WTC11 (cell line): ENCODE data around the gene LSM12. TPM values are rescaled to one million over a fixed set of nuclear protein-coding genes. Genes with fewer than 3 reads are reported as not detected.

Source experiments
- ATAC-seq: fragments of 200-7000 bp; cut with Tn5 transposase; 2 replicates; pipeline ENCODE4 v1.10.0; 2021; ENCODE audit warnings: mild to moderate bottlenecking, moderate library complexity
- CTCF ChIA-PET: fragments of 300-600 bp; sonication (Branson Sonifier 250); formaldehyde crosslinking; loops from one replicate; lab custom pipeline; 2021; ENCODE audit warnings: antibody characterized with exemption; lab: Charles Lee
- POLR2A ChIA-PET: fragments of 350-600 bp; sonication (Branson Sonifier 250); formaldehyde crosslinking; loops from one replicate; lab custom pipeline; 2021; ENCODE audit warnings: antibody characterized with exemption; lab: Charles Lee
- DNase-seq: peaks from one replicate; pipeline ENCODE4 v3.0.0; 2021; ENCODE audit warnings: low spot score
- H3K27ac Mint-ChIP-seq: 2 replicates; pipeline ENCODE4 v1.8.0; 2021; ENCODE audit warnings: mixed read lengths
- H3K27me3 Mint-ChIP-seq: 2 replicates; pipeline ENCODE4 v1.8.0; 2021; ENCODE audit warnings: low read depth, mild to moderate bottlenecking, moderate library complexity, mixed read lengths
- H3K36me3 Mint-ChIP-seq: 2 replicates; pipeline ENCODE4 v1.8.0; 2021; ENCODE audit warnings: mixed read lengths
- H3K4me1 Mint-ChIP-seq: 2 replicates; pipeline ENCODE4 v1.8.0; 2022; ENCODE audit warnings: mixed read lengths
- H3K4me3 Mint-ChIP-seq: 2 replicates; pipeline ENCODE4 v1.8.0; 2021; ENCODE audit warnings: mild to moderate bottlenecking, moderate library complexity, mixed read lengths
- H3K9me3 Mint-ChIP-seq: 2 replicates; pipeline ENCODE4 v1.8.0; 2021; ENCODE audit warnings: mixed read lengths
- JAZF1 ChIP-seq: fragments of 250-450 bp; sonication (Bioruptor Pico); IDR thresholded peaks from 2 replicates; pipeline ENCODE4 v1.9.0; 2021; ENCODE audit warnings: moderate library complexity, mild to moderate bottlenecking, inconsistent platforms
- ZNF232 ChIP-seq: sonication (generic); formaldehyde crosslinking; IDR thresholded peaks from 2 replicates; pipeline ENCODE4 v1.8.0; 2022; ENCODE audit warnings: mild to moderate bottlenecking, missing genetic modification reagents
- ZNF396 ChIP-seq: fragments of 250-450 bp; sonication (Bioruptor Pico); IDR thresholded peaks from 2 replicates; pipeline ENCODE4 v1.8.0; 2021; ENCODE audit warnings: mild to moderate bottlenecking, moderate library complexity, borderline replicate concordance
- ZNF671 ChIP-seq: fragments of 250-450 bp; sonication (Bioruptor Pico); IDR thresholded peaks from 2 replicates; pipeline ENCODE4 v1.8.0; 2021; ENCODE audit warnings: mild to moderate bottlenecking
- total RNA-seq: library from RNA; stranded (reverse); gene quantifications from 3 replicates; pipeline ENCODE4 v1.2.3, GENCODE V29; 2021
- TF ChIP-seq, protein P1 (sequence below): fragments of 250-450 bp; sonication (Bioruptor Pico); IDR thresholded peaks from 2 replicates; pipeline ENCODE4 v1.8.0; 2021; ENCODE audit warnings: mild to moderate bottlenecking
- TF ChIP-seq, protein P2 (sequence below): sonication (generic); formaldehyde crosslinking; IDR thresholded peaks from 2 replicates; pipeline ENCODE4 v1.8.1; 2023; ENCODE audit warnings: mild to moderate bottlenecking, missing genetic modification reagents
- TF ChIP-seq, protein P3 (sequence below): sonication (generic); formaldehyde crosslinking; conservative IDR thresholded peaks from 2 replicates; pipeline ENCODE4 v1.8.1; 2023; ENCODE audit warnings: mild to moderate bottlenecking, low read depth, missing genetic modification reagents, moderate library complexity
- TF ChIP-seq, protein P4 (sequence below): fragments of 250-450 bp; sonication (Bioruptor Pico); IDR thresholded peaks from 2 replicates; pipeline ENCODE4 v1.9.0; 2021; ENCODE audit warnings: mild to moderate bottlenecking
- TF ChIP-seq, protein P5 (sequence below): fragments of 200-600 bp; IDR thresholded peaks from 2 replicates; pipeline ENCODE4 v1.8.0; 2022; ENCODE audit warnings: antibody characterized with exemption

Gene LSM12
- total RNA-seq, 1 experiment from 2014 or later: 102 TPM

DNA sequence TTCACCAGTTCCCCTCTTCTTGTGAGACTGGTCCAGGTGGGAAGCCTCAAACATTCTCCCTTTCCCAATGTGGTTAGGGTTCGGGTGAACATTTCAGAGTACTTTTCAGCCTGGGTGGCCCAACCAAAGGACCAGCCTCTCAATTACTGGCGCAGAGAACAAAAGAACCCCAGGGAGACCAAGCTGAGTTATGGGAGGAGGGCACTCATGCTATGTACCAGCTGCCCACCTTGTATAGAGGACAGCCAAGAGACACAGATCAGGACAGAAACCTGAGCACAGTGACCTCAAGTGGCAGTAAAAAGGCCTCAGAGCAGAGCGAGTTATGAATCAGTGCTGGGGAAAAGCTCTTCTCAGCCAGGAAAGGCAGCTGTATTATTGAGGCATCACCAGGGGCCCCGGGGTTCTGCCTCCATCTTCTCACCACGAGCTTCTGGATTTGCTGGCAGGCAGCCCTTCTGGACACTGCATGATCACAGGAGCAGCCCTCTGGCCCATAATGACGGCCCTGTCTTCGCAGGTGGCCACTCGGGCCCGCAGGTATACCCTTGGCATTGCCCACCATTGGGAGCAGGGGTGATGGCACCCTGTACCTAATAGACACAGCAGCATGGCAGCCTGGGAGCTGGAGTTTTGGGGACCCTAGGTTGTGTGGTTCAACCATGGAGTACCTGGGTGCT is 7.9 kb upstream of the LSM12 start:
- ChIA-PET POLR2A (no interaction called here), CTCF (interaction anchor here (0.7 to 2.1 kb wide), 8 partner anchors 9 to 112 kb away, joined by 3 to 6 read pairs (median 4); no protein-coding TSS in a partner anchor)
- TF ChIP-seq ZNF232 (CRISPR knock-in tag): no peak
- ATAC-seq (no peak), DNase-seq (no peak)
- Mint-ChIP-seq H3K4me1 (peaks cover 22% of the 10 kb centered on the region), H3K9me3 (no peaks in the 10 kb centered on the region), H3K27me3 (no peaks in the 10 kb centered on the region), H3K36me3 (peaks cover 29% of the 10 kb centered on the region), H3K27ac (no peak overlapping the region), H3K4me3 (no peak overlapping the region)

DNA sequence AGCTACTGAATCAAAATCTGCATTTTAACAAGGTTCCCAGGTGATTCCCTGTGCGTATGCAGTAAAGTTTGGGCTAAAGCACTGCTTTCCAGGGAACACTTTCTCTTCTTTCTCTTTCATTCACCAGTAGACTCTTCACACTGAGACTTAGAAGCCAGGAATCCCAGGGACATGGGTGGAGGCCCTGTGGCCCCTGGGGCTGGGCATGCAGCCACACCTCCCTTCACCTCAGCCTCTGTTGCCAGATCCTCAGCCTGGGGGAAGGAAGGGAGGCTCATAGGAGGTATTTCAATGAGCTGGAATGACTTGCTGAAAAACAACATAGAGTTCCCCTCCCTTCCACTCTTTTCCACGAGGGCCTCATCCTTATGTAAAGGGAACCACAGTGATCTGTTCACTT is 5.3 kb upstream of the LSM12 start:
- POLR2A ChIA-PET: interaction anchor here (0.6 to 0.7 kb wide), 2 partner anchors 9 to 39 kb away, joined by 3 read pairs; no protein-coding TSS in a partner anchor

DNA sequence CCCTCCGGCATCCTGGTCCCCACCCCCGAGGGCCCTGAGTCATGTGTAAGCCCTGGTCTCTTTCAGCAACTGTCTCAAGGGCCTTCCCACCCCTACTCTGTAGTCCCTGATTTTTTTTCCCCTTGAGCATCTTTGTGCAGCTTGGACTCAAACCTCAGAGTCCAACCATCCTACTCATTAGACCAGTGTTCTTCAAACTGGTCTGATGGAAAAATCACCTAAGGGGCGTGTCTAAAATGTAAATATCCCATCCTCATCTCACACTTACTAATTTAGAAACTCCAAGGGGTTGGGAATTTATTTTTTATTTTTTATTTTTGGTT is 4.7 kb upstream of the LSM12 start:
- H3K4me3 Mint-ChIP-seq: peak overlapping the region; percentile 97
- ATAC-seq: no peak

More for the DNA sequence above, 5.3 kb upstream of the LSM12 start:
- peaks cover 21% of the 10 kb centered on the region for H3K36me3 Mint-ChIP-seq
- peak overlapping the region; percentile 97 for H3K4me3 Mint-ChIP-seq
- H3K9me3 Mint-ChIP-seq: no peaks in the 10 kb centered on the region
- H3K27me3 Mint-ChIP-seq: no peaks in the 10 kb centered on the region
- no peak for DNase-seq
- TF ChIP-seq, protein P1, sequence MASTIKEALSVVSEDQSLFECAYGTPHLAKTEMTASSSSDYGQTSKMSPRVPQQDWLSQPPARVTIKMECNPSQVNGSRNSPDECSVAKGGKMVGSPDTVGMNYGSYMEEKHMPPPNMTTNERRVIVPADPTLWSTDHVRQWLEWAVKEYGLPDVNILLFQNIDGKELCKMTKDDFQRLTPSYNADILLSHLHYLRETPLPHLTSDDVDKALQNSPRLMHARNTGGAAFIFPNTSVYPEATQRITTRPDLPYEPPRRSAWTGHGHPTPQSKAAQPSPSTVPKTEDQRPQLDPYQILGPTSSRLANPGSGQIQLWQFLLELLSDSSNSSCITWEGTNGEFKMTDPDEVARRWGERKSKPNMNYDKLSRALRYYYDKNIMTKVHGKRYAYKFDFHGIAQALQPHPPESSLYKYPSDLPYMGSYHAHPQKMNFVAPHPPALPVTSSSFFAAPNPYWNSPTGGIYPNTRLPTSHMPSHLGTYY (CRISPR knock-in tag): no peak
- TF ChIP-seq, all 79 proteins: peak for 0
- no peak for ATAC-seq
- Mint-ChIP-seq H3K27ac (peak overlapping the region; percentile 98), H3K4me1 (peaks cover 32% of the 10 kb centered on the region)
- CTCF ChIA-PET: interaction anchor here (0.7 to 1.4 kb wide), 2 partner anchors 15 to 148 kb away, joined by 3 read pairs; partner anchors contain the start of gene UBTF

More for the DNA sequence above, 4.7 kb upstream of the LSM12 start:
- Mint-ChIP-seq H3K27ac (peak overlapping the region; percentile 98), H3K36me3 (peaks cover 16% of the 10 kb centered on the region), H3K4me1 (peaks cover 31% of the 10 kb centered on the region), H3K27me3 (no peaks in the 10 kb centered on the region), H3K9me3 (no peaks in the 10 kb centered on the region)
- POLR2A ChIA-PET: interaction anchor here (1.0 to 1.2 kb wide), 4 partner anchors 12 to 63 kb away, joined by 3 to 5 read pairs (median 3); no protein-coding TSS in a partner anchor
- CTCF ChIA-PET: interaction anchor here (1.4 to 1.9 kb wide), 3 partner anchors 16 to 52 kb away, joined by 3 to 7 read pairs (median 6); partner anchors contain the start of gene HDAC5
- no peak for DNase-seq
- TF ChIP-seq, protein P2, sequence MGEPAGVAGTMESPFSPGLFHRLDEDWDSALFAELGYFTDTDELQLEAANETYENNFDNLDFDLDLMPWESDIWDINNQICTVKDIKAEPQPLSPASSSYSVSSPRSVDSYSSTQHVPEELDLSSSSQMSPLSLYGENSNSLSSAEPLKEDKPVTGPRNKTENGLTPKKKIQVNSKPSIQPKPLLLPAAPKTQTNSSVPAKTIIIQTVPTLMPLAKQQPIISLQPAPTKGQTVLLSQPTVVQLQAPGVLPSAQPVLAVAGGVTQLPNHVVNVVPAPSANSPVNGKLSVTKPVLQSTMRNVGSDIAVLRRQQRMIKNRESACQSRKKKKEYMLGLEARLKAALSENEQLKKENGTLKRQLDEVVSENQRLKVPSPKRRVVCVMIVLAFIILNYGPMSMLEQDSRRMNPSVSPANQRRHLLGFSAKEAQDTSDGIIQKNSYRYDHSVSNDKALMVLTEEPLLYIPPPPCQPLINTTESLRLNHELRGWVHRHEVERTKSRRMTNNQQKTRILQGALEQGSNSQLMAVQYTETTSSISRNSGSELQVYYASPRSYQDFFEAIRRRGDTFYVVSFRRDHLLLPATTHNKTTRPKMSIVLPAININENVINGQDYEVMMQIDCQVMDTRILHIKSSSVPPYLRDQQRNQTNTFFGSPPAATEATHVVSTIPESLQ: no peak
- no peak for TF ChIP-seq ZNF671 (CRISPR knock-in tag)
- TF ChIP-seq, protein P3, sequence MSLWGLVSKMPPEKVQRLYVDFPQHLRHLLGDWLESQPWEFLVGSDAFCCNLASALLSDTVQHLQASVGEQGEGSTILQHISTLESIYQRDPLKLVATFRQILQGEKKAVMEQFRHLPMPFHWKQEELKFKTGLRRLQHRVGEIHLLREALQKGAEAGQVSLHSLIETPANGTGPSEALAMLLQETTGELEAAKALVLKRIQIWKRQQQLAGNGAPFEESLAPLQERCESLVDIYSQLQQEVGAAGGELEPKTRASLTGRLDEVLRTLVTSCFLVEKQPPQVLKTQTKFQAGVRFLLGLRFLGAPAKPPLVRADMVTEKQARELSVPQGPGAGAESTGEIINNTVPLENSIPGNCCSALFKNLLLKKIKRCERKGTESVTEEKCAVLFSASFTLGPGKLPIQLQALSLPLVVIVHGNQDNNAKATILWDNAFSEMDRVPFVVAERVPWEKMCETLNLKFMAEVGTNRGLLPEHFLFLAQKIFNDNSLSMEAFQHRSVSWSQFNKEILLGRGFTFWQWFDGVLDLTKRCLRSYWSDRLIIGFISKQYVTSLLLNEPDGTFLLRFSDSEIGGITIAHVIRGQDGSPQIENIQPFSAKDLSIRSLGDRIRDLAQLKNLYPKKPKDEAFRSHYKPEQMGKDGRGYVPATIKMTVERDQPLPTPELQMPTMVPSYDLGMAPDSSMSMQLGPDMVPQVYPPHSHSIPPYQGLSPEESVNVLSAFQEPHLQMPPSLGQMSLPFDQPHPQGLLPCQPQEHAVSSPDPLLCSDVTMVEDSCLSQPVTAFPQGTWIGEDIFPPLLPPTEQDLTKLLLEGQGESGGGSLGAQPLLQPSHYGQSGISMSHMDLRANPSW (CRISPR knock-in tag): no peak
- no peak for TF ChIP-seq JAZF1 (CRISPR knock-in tag)
- TF ChIP-seq, protein P4, sequence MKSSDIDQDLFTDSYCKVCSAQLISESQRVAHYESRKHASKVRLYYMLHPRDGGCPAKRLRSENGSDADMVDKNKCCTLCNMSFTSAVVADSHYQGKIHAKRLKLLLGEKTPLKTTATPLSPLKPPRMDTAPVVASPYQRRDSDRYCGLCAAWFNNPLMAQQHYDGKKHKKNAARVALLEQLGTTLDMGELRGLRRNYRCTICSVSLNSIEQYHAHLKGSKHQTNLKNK (CRISPR knock-in tag): no peak
- TF ChIP-seq, protein P5, sequence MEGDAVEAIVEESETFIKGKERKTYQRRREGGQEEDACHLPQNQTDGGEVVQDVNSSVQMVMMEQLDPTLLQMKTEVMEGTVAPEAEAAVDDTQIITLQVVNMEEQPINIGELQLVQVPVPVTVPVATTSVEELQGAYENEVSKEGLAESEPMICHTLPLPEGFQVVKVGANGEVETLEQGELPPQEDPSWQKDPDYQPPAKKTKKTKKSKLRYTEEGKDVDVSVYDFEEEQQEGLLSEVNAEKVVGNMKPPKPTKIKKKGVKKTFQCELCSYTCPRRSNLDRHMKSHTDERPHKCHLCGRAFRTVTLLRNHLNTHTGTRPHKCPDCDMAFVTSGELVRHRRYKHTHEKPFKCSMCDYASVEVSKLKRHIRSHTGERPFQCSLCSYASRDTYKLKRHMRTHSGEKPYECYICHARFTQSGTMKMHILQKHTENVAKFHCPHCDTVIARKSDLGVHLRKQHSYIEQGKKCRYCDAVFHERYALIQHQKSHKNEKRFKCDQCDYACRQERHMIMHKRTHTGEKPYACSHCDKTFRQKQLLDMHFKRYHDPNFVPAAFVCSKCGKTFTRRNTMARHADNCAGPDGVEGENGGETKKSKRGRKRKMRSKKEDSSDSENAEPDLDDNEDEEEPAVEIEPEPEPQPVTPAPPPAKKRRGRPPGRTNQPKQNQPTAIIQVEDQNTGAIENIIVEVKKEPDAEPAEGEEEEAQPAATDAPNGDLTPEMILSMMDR: no peak
- no peak for TF ChIP-seq ZNF396
- TF ChIP-seq, all 79 proteins: peak for 0
